Activated CD4-positive, alpha-beta memory T cell treated with anti-CD3 and anti-CD28 coated beads, Interleukin-2, amount 10 ng/mL, durations not matched to agents 7 days and 5 days (primary cell): ENCODE measurements around the gene CCDC88C. TPM values are rescaled to one million over a fixed set of nuclear protein-coding genes. Genes with fewer than 3 reads are reported as not detected.
"Not testable (repeated sequence)": the region's sequence is repeated elsewhere in the genome, so short reads cannot be mapped to it uniquely, and the experiment has no call there.

Source experiments
- CTCF ChIA-PET: fragments of 350-600 bp; sonication (Branson Sonifier 250); formaldehyde crosslinking; loops from one replicate; lab custom pipeline; 2021; ENCODE audit warnings: antibody characterized with exemption, inconsistent platforms; lab: Charles Lee
- POLR2A ChIA-PET: fragments of 350-600 bp; sonication (Branson Sonifier 250); formaldehyde crosslinking; loops from one replicate; lab custom pipeline; 2021; ENCODE audit warnings: antibody characterized with exemption; lab: Charles Lee
- DNase-seq: peaks from one replicate; pipeline ENCODE4 v3.0.0-alpha.2; 2020
- H3K27ac Mint-ChIP-seq: one replicate; pipeline ENCODE4 v1.8.0; 2021; ENCODE audit warnings: mild to moderate bottlenecking, mixed read lengths
- H3K27me3 Mint-ChIP-seq: one replicate; pipeline ENCODE4 v1.8.0; 2021; ENCODE audit warnings: mixed read lengths
- H3K36me3 Mint-ChIP-seq: one replicate; pipeline ENCODE4 v1.8.0; 2021; ENCODE audit warnings: low read depth, mixed read lengths
- H3K4me1 Mint-ChIP-seq: one replicate; pipeline ENCODE4 v1.8.0; 2021; ENCODE audit warnings: mixed read lengths
- H3K4me3 Mint-ChIP-seq: one replicate; pipeline ENCODE4 v1.8.0; 2021; ENCODE audit warnings: mild to moderate bottlenecking, mixed read lengths
- H3K9me3 Mint-ChIP-seq: one replicate; pipeline ENCODE4 v1.8.0; 2021; ENCODE audit warnings: mixed read lengths
- total RNA-seq, 2 experiments: library from RNA; stranded (reverse); gene quantifications; one replicate each; pipeline ENCODE4 v1.2.3, GENCODE V29; 2021

The CCDC88C gene
- total RNA-seq, 2 experiments from 2014 or later = 168 to 175 TPM

- H3K4me3 Mint-ChIP-seq = no peak overlapping the region
- peaks cover 80% of the 10 kb centered on the region for H3K4me1 Mint-ChIP-seq
- CTCF ChIA-PET = interaction anchor here (0.9 to 2.5 kb wide), 4 partner anchors 8 to 84 kb away, joined by 3 to 13 read pairs (median 5); partner anchors contain the start of gene GPR68
- H3K27me3 Mint-ChIP-seq = no peaks in the 10 kb centered on the region
- no peak for DNase-seq
- no peaks in the 10 kb centered on the region for H3K36me3 Mint-ChIP-seq
- peak overlapping the region; percentile 64 for H3K27ac Mint-ChIP-seq
- POLR2A ChIA-PET = interaction anchor here (0.9 to 17.4 kb wide), 10 partner anchors 12 to 196 kb away, joined by 3 to 559 read pairs (median 4); partner anchors contain the start of gene GPR68
- H3K9me3 Mint-ChIP-seq = no peaks in the 10 kb centered on the region
These were observed 160.2 kb downstream of the CCDC88C start for GRCh38 chr14:91257328-91258010.

GRCh38 chr14:91256661-91257060 lies 161.0 kb downstream of the CCDC88C start:
- no peak for DNase-seq
- H3K4me3 Mint-ChIP-seq = no peak overlapping the region

GRCh38 chr14:91255026-91255695 lies 162.5 kb downstream of the CCDC88C start:
- Mint-ChIP-seq H3K36me3 (peaks cover 18% of the 10 kb centered on the region), H3K27me3 (no peaks in the 10 kb centered on the region), H3K4me1 (peaks cover 83% of the 10 kb centered on the region), H3K27ac (peak overlapping the region; percentile 90), H3K9me3 (no peaks in the 10 kb centered on the region), H3K4me3 (peak overlapping the region; percentile 67)
- POLR2A ChIA-PET = interaction anchor here (1.4 to 18.3 kb wide), 4 partner anchors 10 to 32 kb away, joined by 4 to 886 read pairs (median 282); partner anchors contain the start of gene GPR68
- DNase-seq = no peak
- CTCF ChIA-PET = interaction anchor here (1.5 to 2.5 kb wide), 2 partner anchors 10 to 78 kb away, joined by 6 to 13 read pairs; partner anchors contain the start of gene GPR68

More at GRCh38 chr14:91256661-91257060, 161.0 kb downstream of the CCDC88C start:
- CTCF ChIA-PET = interaction anchor here (0.9 to 2.5 kb wide), 5 partner anchors 7 to 84 kb away, joined by 3 to 13 read pairs (median 4); partner anchors contain the start of gene GPR68
- POLR2A ChIA-PET = interaction anchor here (1.2 to 17.4 kb wide), 9 partner anchors 11 to 196 kb away, joined by 3 to 559 read pairs (median 4); partner anchors contain the start of gene GPR68
- Mint-ChIP-seq H3K36me3 (peaks cover 5% of the 10 kb centered on the region), H3K27me3 (no peaks in the 10 kb centered on the region), H3K4me1 (peaks cover 79% of the 10 kb centered on the region), H3K9me3 (no peaks in the 10 kb centered on the region), H3K27ac (peak overlapping the region; percentile 1)

GRCh38 chr14:91254461-91254860 lies 163.2 kb downstream of the CCDC88C start:
- CTCF ChIA-PET = interaction anchor here (0.7 to 1.1 kb wide), 2 partner anchors 9 to 77 kb away, joined by 3 to 4 read pairs; partner anchors contain the start of gene GPR68
- DNase-seq = peak; percentile 69
- H3K4me1 Mint-ChIP-seq = peaks cover 83% of the 10 kb centered on the region
- POLR2A ChIA-PET = interaction anchor here (1.0 to 18.3 kb wide), 6 partner anchors 9 to 77 kb away, joined by 3 to 886 read pairs (median 4); partner anchors contain the start of gene GPR68
- H3K9me3 Mint-ChIP-seq = no peaks in the 10 kb centered on the region
- H3K36me3 Mint-ChIP-seq = peaks cover 25% of the 10 kb centered on the region
- H3K4me3 Mint-ChIP-seq = peak overlapping the region; percentile 67
- peak overlapping the region; percentile 90 for H3K27ac Mint-ChIP-seq
- no peaks in the 10 kb centered on the region for H3K27me3 Mint-ChIP-seq

DNA sequence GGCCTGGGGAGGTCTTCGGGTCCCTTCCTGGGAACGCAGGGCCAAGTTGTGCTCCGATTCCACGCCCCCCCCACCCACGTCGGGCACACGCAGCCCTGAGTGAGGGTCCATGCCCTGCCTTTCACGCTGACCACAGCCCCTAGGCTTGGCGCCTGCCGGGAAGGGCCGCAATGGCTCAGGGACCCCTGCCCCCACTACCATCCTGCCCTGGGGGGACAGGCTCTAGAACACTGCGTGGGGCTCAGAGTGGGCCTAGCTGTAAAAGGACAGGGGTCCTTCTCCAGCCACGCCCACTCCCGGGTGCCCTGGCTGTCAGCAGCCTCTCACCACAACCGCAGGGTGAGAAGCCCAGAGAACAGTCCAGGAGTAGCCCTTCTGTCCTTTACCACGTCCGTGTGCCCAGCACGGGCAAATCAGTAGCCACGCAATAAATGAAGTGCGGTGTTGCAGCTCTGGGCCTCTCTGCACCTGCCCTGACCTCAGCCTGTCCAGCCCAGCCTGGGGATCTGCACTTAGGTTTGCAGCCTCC lies 163.8 kb downstream of the CCDC88C start:
- ChIA-PET POLR2A (interaction anchor here (1.0 to 18.3 kb wide), 6 partner anchors 8 to 77 kb away, joined by 3 to 886 read pairs (median 4); partner anchors contain the start of gene GPR68), CTCF (interaction anchor here (0.7 to 1.1 kb wide), 2 partner anchors 9 to 77 kb away, joined by 3 to 4 read pairs; partner anchors contain the start of gene GPR68)
- H3K9me3 Mint-ChIP-seq = no peaks in the 10 kb centered on the region
- no peaks in the 10 kb centered on the region for H3K27me3 Mint-ChIP-seq
- H3K36me3 Mint-ChIP-seq = peaks cover 28% of the 10 kb centered on the region
- peak overlapping the region; percentile 90 for H3K27ac Mint-ChIP-seq
- peak overlapping the region; percentile 67 for H3K4me3 Mint-ChIP-seq
- DNase-seq = peak; percentile 39
- peaks cover 86% of the 10 kb centered on the region for H3K4me1 Mint-ChIP-seq

GRCh38 chr14:91252871-91253794 lies 164.5 kb downstream of the CCDC88C start:
- Mint-ChIP-seq H3K36me3 (peaks cover 34% of the 10 kb centered on the region), H3K27ac (peak overlapping the region; percentile 97), H3K4me1 (peaks cover 87% of the 10 kb centered on the region), H3K27me3 (no peaks in the 10 kb centered on the region), H3K9me3 (no peaks in the 10 kb centered on the region), H3K4me3 (peak overlapping the region; percentile 67)
- peak; percentile 67 for DNase-seq
- ChIA-PET POLR2A (interaction anchor here (1.0 to 18.3 kb wide), 8 partner anchors 4 to 76 kb away, joined by 3 to 886 read pairs (median 4); partner anchors contain the start of gene GPR68), CTCF (interaction anchor here (1.0 to 2.5 kb wide), 5 partner anchors 8 to 76 kb away, joined by 3 to 21 read pairs (median 8); partner anchors contain the start of gene GPR68)

DNA sequence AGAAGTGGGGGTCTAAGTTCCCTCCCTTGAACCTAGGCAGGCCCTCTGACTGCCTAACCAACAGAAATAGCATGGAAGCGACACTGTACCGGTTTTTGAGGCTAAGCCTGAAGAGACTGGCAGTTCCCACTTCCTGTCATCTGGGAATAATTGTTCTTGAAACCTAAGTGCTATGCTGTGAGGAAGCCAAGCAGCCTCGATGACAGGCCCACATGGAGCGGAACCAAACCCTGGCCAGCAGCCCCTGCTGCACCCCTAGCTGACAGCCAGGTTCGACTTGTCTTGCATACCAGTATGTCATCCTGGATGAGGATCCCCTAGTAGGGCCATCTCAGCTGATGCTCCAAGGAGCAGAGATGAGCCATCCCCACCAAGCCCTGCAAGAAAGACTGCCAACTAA lies 166.7 kb downstream of the CCDC88C start:
- Mint-ChIP-seq H3K27ac (peak overlapping the region; percentile 97), H3K27me3 (no peaks in the 10 kb centered on the region), H3K4me3 (peak overlapping the region; percentile 36), H3K4me1 (peaks cover 89% of the 10 kb centered on the region), H3K36me3 (peaks cover 54% of the 10 kb centered on the region), H3K9me3 (no peaks in the 10 kb centered on the region)
- no peak for DNase-seq
- POLR2A ChIA-PET = interaction anchor here (1.1 to 18.3 kb wide), 11 partner anchors 5 to 190 kb away, joined by 3 to 886 read pairs (median 6); partner anchors contain the start of genes GPR68 and RPS6KA5
- CTCF ChIA-PET = interaction anchor here (1.0 to 2.5 kb wide), 5 partner anchors 11 to 76 kb away, joined by 4 to 21 read pairs (median 6); no protein-coding TSS in a partner anchor

DNA sequence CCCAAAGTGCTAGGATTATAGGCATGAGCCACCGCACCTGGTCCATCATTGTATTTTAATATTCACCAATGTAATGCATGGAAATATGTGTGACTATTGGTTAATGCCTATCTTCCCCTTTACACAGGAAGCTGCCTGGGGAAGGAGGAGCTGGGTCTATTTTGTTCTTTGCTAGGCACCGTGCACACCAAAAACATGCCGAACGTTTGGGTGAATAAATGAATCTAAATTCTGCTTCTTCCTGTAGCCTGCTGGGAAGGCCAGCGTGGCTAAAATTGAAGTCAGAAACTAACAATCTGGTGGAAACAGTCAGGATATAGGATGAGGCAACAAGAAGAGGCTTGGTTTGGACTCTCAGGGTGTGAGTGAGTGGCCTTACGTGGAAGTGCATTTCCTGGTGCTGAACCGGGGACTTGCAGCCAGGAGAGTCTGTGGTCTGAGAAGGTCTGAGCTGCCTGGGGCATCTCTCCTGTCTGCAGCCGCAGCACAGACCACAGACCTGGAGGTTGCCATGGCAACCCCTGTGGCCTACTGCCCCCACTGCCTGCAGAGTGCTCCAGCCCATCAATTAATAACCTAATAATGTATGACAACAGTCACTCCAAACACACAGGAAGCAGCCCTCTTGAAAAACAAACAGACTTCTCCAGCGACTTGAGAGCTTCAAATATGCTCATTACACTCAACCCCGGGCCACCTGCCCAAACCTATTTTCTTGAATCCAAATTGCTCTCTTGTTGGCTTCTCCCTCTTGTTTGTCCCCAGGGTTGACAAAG lies 167.6 kb downstream of the CCDC88C start:
- Mint-ChIP-seq H3K27ac (peak overlapping the region; percentile 97), H3K4me1 (peaks cover 89% of the 10 kb centered on the region), H3K9me3 (no peaks in the 10 kb centered on the region), H3K4me3 (peak overlapping the region; percentile 49), H3K27me3 (no peaks in the 10 kb centered on the region), H3K36me3 (peaks cover 57% of the 10 kb centered on the region)
- ChIA-PET CTCF (interaction anchor here (0.8 to 2.9 kb wide), 11 partner anchors 7 to 76 kb away, joined by 3 to 22 read pairs (median 4); no protein-coding TSS in a partner anchor), POLR2A (interaction anchor here (0.7 to 18.3 kb wide), 17 partner anchors 5 to 866 kb away, joined by 3 to 886 read pairs (median 5); partner anchors contain the start of genes GPR68, RPS6KA5 and TC2N)
- DNase-seq = peak; percentile 82

- peaks cover 82% of the 10 kb centered on the region for H3K4me1 Mint-ChIP-seq
- peak; percentile 91 for DNase-seq
- no peaks in the 10 kb centered on the region for H3K27me3 Mint-ChIP-seq
- peaks cover 87% of the 10 kb centered on the region for H3K36me3 Mint-ChIP-seq
- POLR2A ChIA-PET = interaction anchor here (0.6 to 18.3 kb wide), 18 partner anchors 8 to 185 kb away, joined by 3 to 886 read pairs (median 46); partner anchors contain the start of genes CCDC88C, DGLUCY and RPS6KA5
- peak overlapping the region; percentile 97 for H3K27ac Mint-ChIP-seq
- CTCF ChIA-PET = interaction anchor here (0.6 to 6.6 kb wide), 9 partner anchors 10 to 445 kb away, joined by 3 to 66 read pairs (median 11); no protein-coding TSS in a partner anchor
- no peaks in the 10 kb centered on the region for H3K9me3 Mint-ChIP-seq
- peak overlapping the region; percentile 96 for H3K4me3 Mint-ChIP-seq
These were observed 171.4 kb downstream of the CCDC88C start for GRCh38 chr14:91246051-91246852.

DNA sequence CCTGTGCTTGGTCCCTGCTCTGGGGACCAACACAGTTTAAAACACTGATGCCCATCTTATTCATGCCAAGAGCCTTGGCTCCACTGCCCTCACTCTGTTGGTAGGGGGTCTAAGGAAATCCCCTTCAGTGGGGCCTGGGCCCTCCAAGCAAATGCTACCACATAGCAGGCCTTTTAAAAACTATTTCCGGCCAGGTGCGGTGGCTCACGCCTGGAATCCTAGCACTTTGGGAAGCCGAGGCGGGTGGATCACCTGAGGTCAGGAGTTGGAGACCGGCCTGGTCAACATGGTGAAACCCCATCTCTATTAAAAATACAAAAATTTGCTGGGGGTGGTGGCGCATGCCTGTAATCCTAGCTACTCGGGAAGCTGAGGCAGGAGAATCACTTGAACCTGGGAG lies 172.0 kb downstream of the CCDC88C start:
- DNase-seq, H3K27me3 Mint-ChIP-seq, H3K9me3 Mint-ChIP-seq: not testable (repeated sequence)
- CTCF ChIA-PET = interaction anchor here (1.1 to 6.6 kb wide), 9 partner anchors 8 to 130 kb away, joined by 3 to 66 read pairs (median 11); no protein-coding TSS in a partner anchor
- H3K36me3 Mint-ChIP-seq = peaks cover 88% of the 10 kb centered on the region
- POLR2A ChIA-PET = interaction anchor here (0.6 to 18.3 kb wide), 21 partner anchors 7 to 876 kb away, joined by 3 to 886 read pairs (median 17); partner anchors contain the start of genes CCDC88C, CPSF2, DGLUCY and NDUFB1
- peak overlapping the region; percentile 97 for H3K27ac Mint-ChIP-seq
- H3K4me1 Mint-ChIP-seq = peaks cover 82% of the 10 kb centered on the region
- H3K4me3 Mint-ChIP-seq = peak overlapping the region; percentile 96
